DOHH2 (cell line): ENCODE measurements around the gene CFAP68.

Experiments
- H3F3A ChIP-seq: fragments of 200-600 bp; sonication (generic), shearing (Covaris generic); 2 replicates; pipeline ENCODE4 v1.6.0; 2016; ENCODE audit warnings: antibody characterized with exemption, mild to moderate bottlenecking; ENCODE audit not compliant: control insufficient read depth, insufficient read depth
- H3K27ac ChIP-seq: fragments of 200-600 bp; sonication (generic); 2 replicates; pipeline ENCODE4 v1.5.1; 2014; ENCODE audit warnings: low read depth, mild to moderate bottlenecking, low read length, moderate library complexity
- H3K27me3 ChIP-seq: fragments of 200-600 bp; sonication (generic); 2 replicates; pipeline ENCODE4 v1.6.1; 2014; ENCODE audit warnings: mild to moderate bottlenecking, low read length, mixed read lengths; ENCODE audit not compliant: control insufficient read depth
- H3K36me3 ChIP-seq: fragments of 200-600 bp; sonication (generic); 2 replicates; pipeline ENCODE4 v1.6.1; 2014; ENCODE audit warnings: mild to moderate bottlenecking, low read length, moderate library complexity, mixed read lengths; ENCODE audit not compliant: control insufficient read depth
- H3K4me1 ChIP-seq: fragments of 200-600 bp; sonication (generic); 2 replicates; pipeline ENCODE4 v1.6.1; 2014; ENCODE audit warnings: mild to moderate bottlenecking, low read length, mixed read lengths; ENCODE audit not compliant: control insufficient read depth
- H3K4me2 ChIP-seq: fragments of 200-600 bp; sonication (generic); 2 replicates; pipeline ENCODE4 v1.6.0; 2014; ENCODE audit warnings: mild to moderate bottlenecking, low read length, moderate library complexity
- H3K4me3 ChIP-seq: fragments of 200-600 bp; sonication (generic); 2 replicates; pipeline ENCODE4 v1.5.1; 2014; ENCODE audit warnings: mild to moderate bottlenecking, low read length, mixed read lengths
- H3K79me2 ChIP-seq: fragments of 200-600 bp; sonication (generic); 2 replicates; pipeline ENCODE4 v1.6.1; 2014; ENCODE audit warnings: mild to moderate bottlenecking, low read length, mixed read lengths; ENCODE audit not compliant: control insufficient read depth
- H3K9me2 ChIP-seq: fragments of 200-600 bp; sonication (generic); replicated peaks from 2 replicates; pipeline ENCODE4 v1.6.1; 2014; ENCODE audit warnings: mild to moderate bottlenecking, low read length, mixed read lengths; ENCODE audit not compliant: control insufficient read depth
- H3K9me3 ChIP-seq: fragments of 200-600 bp; sonication (generic); 2 replicates; pipeline ENCODE4 v1.6.1; 2014; ENCODE audit warnings: antibody characterized with exemption, low read length, mixed read lengths; ENCODE audit not compliant: control insufficient read depth, insufficient read depth
- H4K20me1 ChIP-seq: fragments of 200-600 bp; sonication (generic); 2 replicates; pipeline ENCODE4 v1.6.0; 2014; ENCODE audit warnings: low read depth, mild to moderate bottlenecking, antibody characterized with exemption, low read length, moderate library complexity; ENCODE audit not compliant: control insufficient read depth, insufficient read depth
- CTCF ChIP-seq: fragments of 200-600 bp; sonication (generic); IDR thresholded peaks from one replicate; pipeline ENCODE4 v1.5.1; 2014; ENCODE audit warnings: antibody characterized with exemption, mild to moderate bottlenecking, low read depth, low read length; ENCODE audit not compliant: poor library complexity, severe bottlenecking
- EZH2phosphoT487 ChIP-seq: fragments of 200-600 bp; sonication (generic); IDR thresholded peaks from 2 replicates; pipeline ENCODE4 v1.6.1; 2017; ENCODE audit warnings: borderline replicate concordance, mild to moderate bottlenecking, antibody characterized with exemption, low read length, moderate library complexity, mixed read lengths

Gene CFAP68

GRCh38 chr11:111922803-111923202, 43.5 kb downstream of the CFAP68 start:
- Histone ChIP-seq H3K9me3 (no peaks in the 10 kb centered on the region), H3K4me2 (no peak overlapping the region), H3K27me3 (peaks cover 2% of the 10 kb centered on the region; the same call in 1 of the 2 replicates), H3F3A (no peaks in the 10 kb centered on the region), H3K4me3 (no peak overlapping the region), H3K4me1 (peaks cover 15% of the 10 kb centered on the region), H3K36me3 (no peaks in the 10 kb centered on the region), H4K20me1 (no peaks in the 10 kb centered on the region), H3K79me2 (no peaks in the 10 kb centered on the region), H3K9me2 (no peaks in the 10 kb centered on the region), H3K27ac (no peak overlapping the region)
- no peak for TF ChIP-seq CTCF

GRCh38 chr11:111923351-111923788, 44.0 kb downstream of the CFAP68 start:
- Histone ChIP-seq H3K4me3 (no peak overlapping the region), H3K9me2 (no peaks in the 10 kb centered on the region), H3K27ac (no peak overlapping the region), H3K36me3 (no peaks in the 10 kb centered on the region), H3F3A (no peaks in the 10 kb centered on the region), H4K20me1 (no peaks in the 10 kb centered on the region), H3K4me1 (peaks cover 15% of the 10 kb centered on the region), H3K79me2 (no peaks in the 10 kb centered on the region), H3K4me2 (no peak overlapping the region), H3K27me3 (peaks cover 2% of the 10 kb centered on the region; the same call in 1 of the 2 replicates), H3K9me3 (no peaks in the 10 kb centered on the region)
- TF ChIP-seq CTCF (no peak), EZH2phosphoT487 (no peak)

- Histone ChIP-seq H3K79me2 (no peaks in the 10 kb centered on the region), H3K27me3 (peaks cover 2% of the 10 kb centered on the region; the same call in 1 of the 2 replicates), H3K27ac (no peak overlapping the region), H4K20me1 (no peaks in the 10 kb centered on the region), H3K4me2 (no peak overlapping the region), H3K4me3 (no peak overlapping the region), H3F3A (no peaks in the 10 kb centered on the region), H3K9me3 (no peaks in the 10 kb centered on the region), H3K4me1 (peaks cover 15% of the 10 kb centered on the region), H3K36me3 (no peaks in the 10 kb centered on the region), H3K9me2 (no peaks in the 10 kb centered on the region)
- TF ChIP-seq CTCF, result no peak
- TF ChIP-seq EZH2phosphoT487, result no peak
Observed at GRCh38 chr11:111923951-111924350, 44.6 kb downstream of the CFAP68 start.
